ENCODE measurements around the gene GPR162. TPM values are rescaled to one million over a fixed set of nuclear protein-coding genes. Genes with fewer than 3 reads are reported as not detected.

The GPR162 gene
- polyA plus RNA-seq, 1 donor (not counting 4 experiments of a cell fraction or from before 2014, with no cell fraction given) = 0.09 TPM

DNA sequence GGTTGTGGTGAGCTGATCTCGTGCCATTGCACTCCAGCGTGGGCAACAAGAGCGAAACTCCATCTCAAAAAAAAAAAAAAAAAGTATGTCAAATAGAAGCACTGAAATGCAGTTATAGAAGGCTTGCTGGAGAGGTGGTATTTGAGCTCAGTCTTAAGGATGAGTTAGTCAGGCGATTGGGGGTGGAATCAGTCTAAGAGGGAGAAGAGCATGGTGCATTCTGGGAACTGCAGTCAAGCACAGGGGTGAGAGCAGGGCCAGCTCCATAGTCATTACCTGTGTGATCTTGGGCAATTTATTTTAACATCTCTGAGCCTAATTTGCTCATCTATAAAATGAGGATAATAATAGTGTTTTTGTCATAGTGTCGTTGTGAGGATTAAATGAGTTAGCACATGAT, 13.3 kb downstream of the GPR162 start:
- Histone ChIP-seq H3K9me3 (ENCODE audit: control insufficient read depth, low read depth, low read length) (no peaks in the 10 kb centered on the region), H3K27me3 (ENCODE audit: control insufficient read depth, extremely low read depth, insufficient read depth, low read length) (peaks cover 14% of the 10 kb centered on the region), H3K9ac (ENCODE audit: control insufficient read depth, extremely low read depth, insufficient read depth, low read length) (no peak overlapping the region), H3K9me1 (ENCODE audit: control insufficient read depth, extremely low read depth, insufficient read depth, low read length) (no peaks in the 10 kb centered on the region), H3K4me2 (ENCODE audit: control insufficient read depth, extremely low read depth, insufficient read depth, low read depth, low read length) (no peak overlapping the region), H3K36me3 (ENCODE audit: control insufficient read depth in 2 of 2, extremely low read depth in 1 of 2, insufficient read depth in 2 of 2, low read length in 2 of 2) (peaks cover 0 to 4% of the 10 kb centered on the region in 2 experiments), H3K79me2 (ENCODE audit: control insufficient read depth, insufficient read depth, low read length) (no peaks in the 10 kb centered on the region), H3K4me1 (ENCODE audit: control insufficient read depth, extremely low read depth, insufficient read depth, low read length) (no peaks in the 10 kb centered on the region), H2AFZ (ENCODE audit: control insufficient read depth, low read length) (no peak overlapping the region), H4K20me1 (ENCODE audit: control insufficient read depth, extremely low read depth, insufficient read depth, low read length) (peaks cover 2% of the 10 kb centered on the region), H3K4me3 (ENCODE audit: control insufficient read depth in 2 of 3, extremely low read depth in 1 of 3, insufficient read depth in 2 of 3, low read depth in 1 of 3, low read length in 3 of 3) (no peak overlapping the region), H3K27ac (ENCODE audit: control insufficient read depth, insufficient read depth, low read length) (no peak overlapping the region)
- dilution Hi-C loops (cut with MboI; ENCODE audit: extremely low pct_ligation_motif_present, low sequenced_read_pairs) = no loop called here
- TF ChIP-seq, protein P1, sequence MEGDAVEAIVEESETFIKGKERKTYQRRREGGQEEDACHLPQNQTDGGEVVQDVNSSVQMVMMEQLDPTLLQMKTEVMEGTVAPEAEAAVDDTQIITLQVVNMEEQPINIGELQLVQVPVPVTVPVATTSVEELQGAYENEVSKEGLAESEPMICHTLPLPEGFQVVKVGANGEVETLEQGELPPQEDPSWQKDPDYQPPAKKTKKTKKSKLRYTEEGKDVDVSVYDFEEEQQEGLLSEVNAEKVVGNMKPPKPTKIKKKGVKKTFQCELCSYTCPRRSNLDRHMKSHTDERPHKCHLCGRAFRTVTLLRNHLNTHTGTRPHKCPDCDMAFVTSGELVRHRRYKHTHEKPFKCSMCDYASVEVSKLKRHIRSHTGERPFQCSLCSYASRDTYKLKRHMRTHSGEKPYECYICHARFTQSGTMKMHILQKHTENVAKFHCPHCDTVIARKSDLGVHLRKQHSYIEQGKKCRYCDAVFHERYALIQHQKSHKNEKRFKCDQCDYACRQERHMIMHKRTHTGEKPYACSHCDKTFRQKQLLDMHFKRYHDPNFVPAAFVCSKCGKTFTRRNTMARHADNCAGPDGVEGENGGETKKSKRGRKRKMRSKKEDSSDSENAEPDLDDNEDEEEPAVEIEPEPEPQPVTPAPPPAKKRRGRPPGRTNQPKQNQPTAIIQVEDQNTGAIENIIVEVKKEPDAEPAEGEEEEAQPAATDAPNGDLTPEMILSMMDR (optimal IDR thresholded peaks at IDR 0.05 in 1 of 3, IDR thresholded peaks at IDR 0.05 in 1 of 3, conservative IDR thresholded peaks at IDR 0.05 in 1 of 3; ENCODE audit: extremely low read depth in 1 of 3, insufficient read depth in 2 of 3, low read length in 3 of 3) = no peak
- TF ChIP-seq EZH2 (IDR thresholded peaks at IDR 0.05; ENCODE audit: low read length) = no peak
- DNase-seq (ENCODE audit: low read depth, low spot score) = no peak
- no peak for FAIRE-seq

DNA sequence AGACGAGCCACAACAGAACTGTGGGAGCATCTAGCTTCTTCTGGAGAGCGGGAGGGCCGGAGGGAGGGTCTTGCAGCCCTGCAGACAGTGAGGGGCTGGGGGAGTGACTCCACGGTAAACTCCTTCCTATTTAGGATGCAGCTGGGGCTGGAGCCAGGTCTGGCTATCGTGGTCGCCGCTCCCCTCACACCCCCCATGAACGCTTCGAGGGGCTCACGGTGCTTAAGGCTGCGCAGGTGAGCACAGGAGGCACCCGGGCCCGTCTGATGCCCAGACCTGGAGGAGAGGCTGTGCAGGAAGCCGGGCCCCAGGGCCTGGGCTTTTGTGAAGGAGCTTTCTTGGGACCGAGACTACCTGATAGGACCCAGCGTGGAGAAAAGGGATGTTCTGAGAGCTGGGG, 15.2 kb downstream of the GPR162 start:
- Histone ChIP-seq H4K20me1 (ENCODE audit: control insufficient read depth, extremely low read depth, insufficient read depth, low read length) (peaks cover 2% of the 10 kb centered on the region), H3K27ac (ENCODE audit: control insufficient read depth, insufficient read depth, low read length) (no peak overlapping the region), H3K27me3 (ENCODE audit: control insufficient read depth, extremely low read depth, insufficient read depth, low read length) (no peaks in the 10 kb centered on the region), H3K4me3 (ENCODE audit: control insufficient read depth in 2 of 3, extremely low read depth in 1 of 3, insufficient read depth in 2 of 3, low read depth in 1 of 3, low read length in 3 of 3) (no peak overlapping the region), H3K36me3 (ENCODE audit: control insufficient read depth in 2 of 2, extremely low read depth in 1 of 2, insufficient read depth in 2 of 2, low read length in 2 of 2) (peaks cover 0 to 4% of the 10 kb centered on the region in 2 experiments), H3K9ac (ENCODE audit: control insufficient read depth, extremely low read depth, insufficient read depth, low read length) (no peak overlapping the region), H2AFZ (ENCODE audit: control insufficient read depth, low read length) (no peak overlapping the region), H3K79me2 (ENCODE audit: control insufficient read depth, insufficient read depth, low read length) (no peaks in the 10 kb centered on the region), H3K9me1 (ENCODE audit: control insufficient read depth, extremely low read depth, insufficient read depth, low read length) (no peaks in the 10 kb centered on the region), H3K4me2 (ENCODE audit: control insufficient read depth, extremely low read depth, insufficient read depth, low read depth, low read length) (no peak overlapping the region), H3K9me3 (ENCODE audit: control insufficient read depth, low read depth, low read length) (no peaks in the 10 kb centered on the region), H3K4me1 (ENCODE audit: control insufficient read depth, extremely low read depth, insufficient read depth, low read length) (no peaks in the 10 kb centered on the region)
- no peak for TF ChIP-seq EZH2 (IDR thresholded peaks at IDR 0.05; ENCODE audit: low read length)
- TF ChIP-seq, protein P1 (optimal IDR thresholded peaks at IDR 0.05 in 1 of 3, IDR thresholded peaks at IDR 0.05 in 1 of 3, conservative IDR thresholded peaks at IDR 0.05 in 1 of 3; ENCODE audit: extremely low read depth in 1 of 3, insufficient read depth in 2 of 3, low read length in 3 of 3) = no peak
- DNase-seq (ENCODE audit: low read depth, low spot score) (no peak), FAIRE-seq (no peak)
- dilution Hi-C loops (cut with MboI; ENCODE audit: extremely low pct_ligation_motif_present, low sequenced_read_pairs) = no loop called here
